HG02973 (cell line): ENCODE data around the gene MORN4.

ENCODE experiments used
- ATAC-seq: cut with Tn5 transposase; IDR thresholded peaks from one replicate; pipeline ENCODE4 v1.9.1; 2021; ENCODE audit warnings: moderate library complexity; ENCODE audit not compliant: unreplicated experiment

MORN4 gene

GRCh38 chr10:97575127-97575668 is 58.1 kb downstream of the MORN4 start:
- ATAC-seq: no peak

DNA sequence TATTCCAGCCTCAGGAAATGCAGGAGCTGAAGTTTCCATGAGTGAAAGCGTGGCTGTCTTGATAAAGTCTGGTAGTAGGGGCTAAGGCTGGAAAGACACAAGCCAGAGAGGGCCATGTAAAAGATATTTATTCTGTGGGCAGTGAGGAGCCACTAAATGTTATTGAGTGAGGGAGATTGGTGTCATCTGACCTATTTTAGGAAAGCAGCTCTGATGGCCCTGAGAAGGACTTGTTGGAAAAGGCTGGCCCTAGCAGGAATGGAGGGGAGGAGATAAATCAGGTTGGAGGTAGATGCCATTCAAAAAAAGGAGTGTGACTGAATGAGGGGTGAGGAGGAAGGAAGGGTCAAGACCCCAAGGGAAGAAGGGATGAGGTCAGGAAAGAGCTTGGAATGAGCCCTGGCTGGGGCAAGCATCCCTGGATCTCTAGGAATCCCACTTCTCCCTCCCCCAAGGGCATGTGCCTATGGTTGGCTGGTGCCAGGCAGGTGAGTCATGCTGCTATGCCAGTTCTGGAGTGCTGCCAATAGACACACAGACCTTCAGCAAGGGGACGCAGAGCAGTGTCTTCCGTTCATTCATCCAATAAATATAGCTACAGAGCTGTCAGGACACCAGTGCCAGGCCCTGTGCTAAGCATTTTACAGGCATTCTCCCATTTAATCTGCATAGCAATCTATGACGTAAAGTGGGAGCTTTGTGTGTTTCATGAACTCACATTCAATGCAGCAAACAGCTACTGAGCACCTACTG is 58.8 kb downstream of the MORN4 start:
- ATAC-seq: no peak

DNA sequence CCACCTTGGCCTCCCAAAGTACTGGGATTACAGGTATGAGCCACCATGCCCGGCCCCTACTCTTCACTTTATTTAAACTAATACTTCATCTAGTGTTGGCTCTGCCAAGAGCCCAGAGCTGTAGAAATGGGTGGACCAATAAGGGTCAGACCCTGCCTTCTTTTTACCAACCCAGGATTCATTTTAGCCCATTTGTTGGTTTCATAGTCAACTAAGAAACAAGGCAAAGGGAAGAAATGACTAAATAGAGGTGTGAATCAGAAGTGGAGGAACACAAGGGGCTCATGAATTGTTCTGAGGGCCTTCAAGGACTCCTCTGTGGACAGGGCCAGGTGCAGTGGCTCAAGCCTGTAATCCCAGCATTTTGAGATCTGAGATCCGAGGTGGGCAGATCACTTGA is 59.6 kb downstream of the MORN4 start:
- no peak for ATAC-seq

DNA sequence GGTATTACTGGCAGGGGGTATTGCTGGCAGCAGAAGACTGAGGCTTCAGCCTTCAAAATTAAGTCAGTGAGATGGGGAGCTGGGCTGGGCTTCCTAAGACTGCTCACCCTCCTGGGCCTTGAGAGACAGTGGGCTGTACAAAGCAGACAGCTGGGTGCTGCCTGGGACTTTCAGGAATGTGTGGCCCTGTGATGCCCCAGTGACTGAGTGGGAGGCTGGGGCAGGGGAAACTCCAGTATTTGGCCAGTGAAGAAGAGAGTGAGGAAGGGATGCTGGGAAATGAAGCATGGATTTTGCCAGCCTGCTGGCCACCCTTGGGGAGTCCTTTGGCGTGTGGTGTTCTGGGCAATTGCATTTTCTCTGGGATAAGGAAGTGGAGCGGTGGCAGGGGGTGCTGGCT is 60.3 kb downstream of the MORN4 start:
- no peak for ATAC-seq

DNA sequence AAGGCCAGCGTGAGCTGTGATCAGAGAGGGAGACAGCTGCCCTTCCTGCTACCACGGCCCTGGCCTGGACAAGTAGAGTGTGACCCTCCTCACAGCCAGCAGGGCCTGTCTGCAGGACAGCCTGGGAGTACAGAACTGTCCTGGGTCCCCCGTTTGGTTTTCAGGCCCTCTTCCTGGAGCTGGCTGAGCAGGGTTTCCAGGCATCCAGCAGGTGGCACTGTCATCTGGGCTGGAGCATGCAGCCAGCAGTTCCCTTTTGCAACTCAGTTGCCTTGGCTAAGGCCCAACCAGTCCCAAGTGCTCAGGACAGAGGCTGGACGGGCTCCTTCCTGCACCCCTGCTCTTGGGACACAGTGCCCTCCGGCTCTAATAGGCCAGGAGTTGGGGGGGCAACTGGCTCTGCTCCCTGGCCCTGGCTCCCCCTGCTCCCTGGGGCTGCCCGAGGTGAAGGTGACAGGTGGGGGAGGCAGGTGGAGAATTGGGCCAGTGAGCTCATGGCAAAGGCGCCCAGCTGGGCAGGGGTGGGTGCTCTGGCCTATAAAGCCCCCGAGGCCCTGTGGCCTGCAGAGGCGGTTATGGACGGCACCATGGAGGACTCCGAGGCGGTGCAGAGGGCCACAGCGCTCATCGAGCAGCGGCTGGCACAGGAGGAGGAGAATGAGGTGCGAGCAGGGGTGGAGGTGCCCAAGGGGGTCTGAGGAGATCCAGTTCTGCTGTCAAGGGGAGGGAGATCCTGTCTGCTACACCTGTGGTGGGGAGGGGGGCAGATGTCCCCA is 60.9 kb downstream of the MORN4 start, which contains the start of gene ANKRD2:
Gene ANKRD2 (plus strand): TSS at position 566 of the 776 bp plus-strand sequence. CDS start 10 bp downstream, at position 576.
- no peak for ATAC-seq

GRCh38 chr10:97571622-97572021 is 61.7 kb downstream of the MORN4 start:
- no peak for ATAC-seq

- no peak for ATAC-seq
Observed at GRCh38 chr10:97570789-97571471, 62.4 kb downstream of the MORN4 start.

GRCh38 chr10:97570146-97570788 is 63.0 kb downstream of the MORN4 start:
- ATAC-seq: no peak

DNA sequence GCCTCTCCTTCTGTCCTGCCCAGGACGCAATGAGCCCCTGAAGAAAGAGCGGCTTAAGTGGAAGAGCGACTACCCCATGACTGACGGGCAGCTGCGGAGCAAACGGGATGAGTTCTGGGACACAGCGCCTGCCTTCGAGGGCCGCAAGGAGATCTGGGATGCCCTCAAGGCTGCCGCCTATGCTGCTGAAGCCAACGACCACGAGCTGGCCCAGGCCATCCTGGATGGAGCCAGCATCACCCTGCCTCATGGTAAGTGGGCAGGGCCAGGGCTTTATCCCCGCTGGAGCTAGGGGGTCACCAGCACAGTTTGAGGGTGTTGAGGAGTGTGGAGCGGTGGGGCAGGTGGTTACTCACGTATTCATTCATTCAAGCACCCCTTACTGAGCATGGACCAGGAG is 65.4 kb downstream of the MORN4 start:
- no peak for ATAC-seq

GRCh38 chr10:97566336-97566996 is 66.8 kb downstream of the MORN4 start:
- ATAC-seq: no peak

DNA sequence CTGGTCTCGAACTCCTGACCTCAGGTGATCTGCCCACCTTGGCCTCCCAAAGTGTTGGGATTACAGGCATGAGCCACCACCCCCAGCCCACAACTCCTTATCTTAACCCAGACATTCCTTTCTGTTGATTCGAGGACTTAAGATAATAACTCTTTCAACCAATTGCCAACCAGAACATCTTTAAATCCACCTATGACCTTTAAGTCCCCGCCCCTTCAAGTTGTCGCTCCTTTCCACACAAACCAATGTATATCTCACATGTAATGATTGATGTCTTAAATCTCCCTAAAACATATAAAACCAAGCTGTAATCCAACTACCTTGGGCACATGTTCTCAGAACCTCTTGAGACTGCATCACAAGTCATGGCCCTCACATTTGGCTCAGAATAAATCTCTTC is 68.5 kb downstream of the MORN4 start:
- ATAC-seq: no peak
